Effector CD4-positive, alpha-beta T cell (primary cell): ENCODE results near the gene FOXC1.

ENCODE experiments used
- DNase-seq: peaks from one replicate; pipeline ENCODE4 v3.0.0-alpha.2; 2020

FOXC1 gene

GRCh38 chr6:1624851-1625781 is 15.4 kb downstream of the FOXC1 start:
- DNase-seq: no peak

- DNase-seq: no peak
These were observed 16.2 kb downstream of the FOXC1 start for GRCh38 chr6:1625794-1626435.

GRCh38 chr6:1626481-1626880 is 16.8 kb downstream of the FOXC1 start:
- DNase-seq: no peak

GRCh38 chr6:1627827-1628560 is 18.3 kb downstream of the FOXC1 start:
- no peak for DNase-seq

- DNase-seq: no peak
These were observed 19.6 kb downstream of the FOXC1 start for GRCh38 chr6:1629316-1629715.

GRCh38 chr6:1630212-1630770 is 20.6 kb downstream of the FOXC1 start:
- no peak for DNase-seq

- no peak for DNase-seq
These were observed 21.1 kb downstream of the FOXC1 start for GRCh38 chr6:1630771-1631217.

GRCh38 chr6:1631251-1631650 is 21.5 kb downstream of the FOXC1 start:
- no peak for DNase-seq

GRCh38 chr6:1633366-1634021 is 23.8 kb downstream of the FOXC1 start:
- DNase-seq: no peak

- no peak for DNase-seq
These were observed 24.4 kb downstream of the FOXC1 start for GRCh38 chr6:1634081-1634480.

- DNase-seq: no peak
These were observed 25.7 kb downstream of the FOXC1 start for GRCh38 chr6:1635305-1636010.

- no peak for DNase-seq
These were observed 26.6 kb downstream of the FOXC1 start for GRCh38 chr6:1636272-1636825.

- DNase-seq: no peak
These were observed 27.5 kb downstream of the FOXC1 start for GRCh38 chr6:1636971-1637871.

GRCh38 chr6:1639430-1639829 is 29.7 kb downstream of the FOXC1 start:
- no peak for DNase-seq

GRCh38 chr6:1640476-1640875 is 30.8 kb downstream of the FOXC1 start:
- no peak for DNase-seq

GRCh38 chr6:1641343-1641885 is 31.7 kb downstream of the FOXC1 start:
- no peak for DNase-seq

- no peak for DNase-seq
These were observed 33.4 kb downstream of the FOXC1 start for GRCh38 chr6:1643111-1643510.

GRCh38 chr6:1643830-1644445 is 34.2 kb downstream of the FOXC1 start:
- DNase-seq: no peak

GRCh38 chr6:1644516-1645060 is 34.9 kb downstream of the FOXC1 start:
- DNase-seq: no peak
